Astrocyte (in vitro differentiated cells and primary cell): ENCODE results near the gene CYP4F8.

ENCODE experiments used
- CTCF ChIP-seq: IDR thresholded peaks from 2 replicates; pipeline ENCODE4 v1.5.1; 2011; ENCODE audit warnings: low read depth, mild to moderate bottlenecking, inconsistent platforms, low read length, moderate library complexity; ENCODE audit not compliant: insufficient read depth
- EZH2 ChIP-seq: IDR thresholded peaks from 2 replicates; pipeline ENCODE4 v1.6.1; 2012; ENCODE audit warnings: mild to moderate bottlenecking, low read length, inconsistent platforms; ENCODE audit not compliant: insufficient read depth

GRCh38 chr19:15642807-15643206, 27.8 kb downstream of the CYP4F8 start:
- TF ChIP-seq CTCF: no peak
- no peak for TF ChIP-seq EZH2
